ENCODE measurements around the gene PLEKHA4. TPM values are rescaled to one million over a fixed set of nuclear protein-coding genes. Genes with fewer than 3 reads are reported as not detected.
"Not testable (repeated sequence)": the region's sequence is repeated elsewhere in the genome, so short reads cannot be mapped to it uniquely, and the experiment has no call there.

Gene PLEKHA4
- total and polyA plus RNA-seq, 12 donors, result 18.5 to 70.6 (median 28.0) TPM

DNA sequence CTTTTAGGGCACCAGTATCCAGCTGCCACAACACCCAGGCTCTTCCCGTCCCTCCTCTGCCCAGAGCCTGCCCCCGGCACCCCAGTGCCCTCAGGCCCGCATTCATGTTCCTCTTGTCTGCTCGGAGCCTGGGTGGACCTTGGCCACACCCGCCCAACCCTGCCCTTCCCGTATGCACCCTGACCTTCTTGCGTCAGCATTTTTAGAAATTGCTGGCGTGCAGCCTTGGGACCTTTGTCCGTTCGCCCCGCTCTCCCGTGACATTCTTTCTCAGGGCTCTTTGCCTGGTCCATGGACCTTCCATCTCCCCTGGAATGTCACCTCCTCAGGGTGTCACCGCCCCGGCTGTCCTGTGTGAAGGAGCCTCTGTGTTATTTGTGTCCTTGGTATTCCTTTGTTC lies 39.3 kb upstream of the PLEKHA4 start:
- intact Hi-C loops (cut with DNase I), result no loop called here
- no peak for TF ChIP-seq CTCF (IDR thresholded peaks at IDR 0.05)
- 84 to 85% methylated on average over 14 of the region's 14 CpGs for WGBS, 2 donors
- H3K27ac ChIP-seq, result peak overlapping the region in 8 of 10 donors; percentile 26 to 80 (median 54)
- DNase-seq, result no peak
- no peaks in the 10 kb centered on the region for H3K9me3 ChIP-seq
- peaks cover 3 to 28% (median 13%) of the 10 kb centered on the region in 9 donors for H3K4me1 ChIP-seq
- peak in 3 of 8 donors; percentile 31 to 36 (median 35) for ATAC-seq
- peaks cover 0 to 91% (median 59%) of the 10 kb centered on the region in 9 donors for H3K36me3 ChIP-seq
- no peaks in the 10 kb centered on the region for H3K27me3 ChIP-seq
- H3K4me3 ChIP-seq, result no peak overlapping the region

GRCh38 chr19:48906324-48906723 lies 37.9 kb upstream of the PLEKHA4 start:
- peaks cover 0 to 90% (median 52%) of the 10 kb centered on the region in 9 donors for H3K36me3 ChIP-seq
- ATAC-seq (no peak), DNase-seq (no peak)
- no peak overlapping the region for H3K27ac ChIP-seq
- peaks cover 9 to 41% (median 27%) of the 10 kb centered on the region in 9 donors for H3K4me1 ChIP-seq
- intact Hi-C loops (cut with DNase I), result no loop called here
- no peak overlapping the region for H3K4me3 ChIP-seq
- 95 to 97% methylated on average over 10 of the region's 10 CpGs for WGBS, 2 donors
- H3K9me3 ChIP-seq, result no peaks in the 10 kb centered on the region
- no peak for TF ChIP-seq CTCF (IDR thresholded peaks at IDR 0.05)
- no peaks in the 10 kb centered on the region for H3K27me3 ChIP-seq

- 71 to 84% methylated on average over 14 of the region's 14 CpGs for WGBS, 2 donors
- H3K9me3 ChIP-seq, result no peaks in the 10 kb centered on the region
- peaks cover 0 to 84% (median 46%) of the 10 kb centered on the region in 9 donors for H3K36me3 ChIP-seq
- intact Hi-C loops (cut with DNase I), result no loop called here
- H3K27me3 ChIP-seq, result no peaks in the 10 kb centered on the region
- no peak overlapping the region for H3K4me3 ChIP-seq
- ATAC-seq, result no peak
- TF ChIP-seq CTCF (IDR thresholded peaks at IDR 0.05), result no peak
- H3K27ac ChIP-seq, result no peak overlapping the region
- no peak for DNase-seq
- peaks cover 10 to 48% (median 33%) of the 10 kb centered on the region in 9 donors for H3K4me1 ChIP-seq
These were observed 37.2 kb upstream of the PLEKHA4 start for GRCh38 chr19:48905664-48906063.

DNA sequence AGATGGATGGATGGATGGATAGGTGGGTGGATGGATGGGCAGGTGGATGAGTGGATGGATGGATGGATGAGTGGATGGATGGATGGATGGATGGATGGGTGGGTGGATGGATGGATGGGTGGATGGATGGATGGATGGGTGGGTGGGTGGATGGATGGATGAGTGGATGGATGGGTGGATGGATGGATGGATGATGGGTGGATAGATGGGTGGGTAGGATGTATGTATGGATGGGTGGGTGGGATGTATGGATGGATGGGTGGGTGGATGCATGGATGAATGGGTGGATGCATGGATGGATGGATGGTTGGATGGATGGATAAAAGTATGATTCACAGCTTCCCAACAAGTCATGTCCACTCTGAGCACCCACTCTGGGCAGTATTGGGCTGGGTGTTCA lies 35.4 kb upstream of the PLEKHA4 start:
- not testable (repeated sequence) for H3K27ac ChIP-seq, ATAC-seq, DNase-seq, H3K27me3 ChIP-seq, H3K9me3 ChIP-seq, H3K4me3 ChIP-seq
- Histone ChIP-seq H3K36me3 (peaks cover 0 to 65% (median 31%) of the 10 kb centered on the region in 9 donors), H3K4me1 (peaks cover 10 to 44% (median 33%) of the 10 kb centered on the region in 9 donors)
- intact Hi-C loops (cut with DNase I), result loop anchor here in 4 of 10 donors (5.0 kb wide), 1 partner anchor 49 kb away; the partner anchor contains the start of gene BAX (in 4 of the 4)

DNA sequence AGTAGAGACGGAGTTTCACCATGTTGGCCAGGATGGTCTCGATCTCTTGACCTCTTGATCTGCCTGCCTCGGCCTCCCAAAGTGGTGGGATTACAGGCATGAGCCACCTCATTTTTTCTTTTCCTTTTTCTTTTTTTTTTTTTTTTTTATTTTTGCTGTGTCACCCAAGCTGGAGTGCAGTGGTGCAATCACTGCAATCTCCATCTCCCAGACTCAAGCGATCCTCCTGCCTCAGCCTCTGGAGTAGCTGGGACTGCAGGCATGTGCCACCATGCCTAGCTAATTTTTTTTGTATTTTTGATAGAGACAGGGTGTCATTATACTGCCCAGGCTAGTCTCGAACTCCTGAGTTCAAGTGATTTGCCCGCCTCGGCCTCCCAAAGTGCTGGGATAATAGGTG lies 33.9 kb upstream of the PLEKHA4 start:
- not testable (repeated sequence) for H3K27me3 ChIP-seq, ATAC-seq, H3K4me3 ChIP-seq, H3K27ac ChIP-seq, DNase-seq, H3K9me3 ChIP-seq
- peaks cover 10 to 37% (median 32%) of the 10 kb centered on the region in 9 donors for H3K4me1 ChIP-seq
- intact Hi-C loops (cut with DNase I), result loop anchor here in 4 of 10 donors (5.0 kb wide), 1 partner anchor 50 kb away; the partner anchor contains the start of gene BAX (in 4 of the 4)
- 97 to 98% methylated on average over 7 of the region's 7 CpGs for WGBS, 2 donors
- H3K36me3 ChIP-seq, result peaks cover 0 to 53% (median 27%) of the 10 kb centered on the region in 9 donors
